Ascending aorta (tissue), 2 donors: ENCODE data around the gene TOX2. TPM values are rescaled to one million over a fixed set of nuclear protein-coding genes. Genes with fewer than 3 reads are reported as not detected.

Source experiments
- DNase-seq, 2 donors: peaks; one replicate each; pipeline ENCODE4 v3.0.0-alpha.2; 2019; ENCODE audit warnings: low spot score in 2 of 2
- H3K27ac ChIP-seq, 2 donors: fragments of 200-600 bp; sonication (generic); one replicate each; pipeline ENCODE4 v1.5.1; 2016 to 2017; ENCODE audit warnings: mild to moderate bottlenecking in 1 of 2
- H3K27me3 ChIP-seq: fragments of 200-600 bp; sonication (generic); one replicate; pipeline ENCODE4 v1.5.1; 2017
- H3K36me3 ChIP-seq, 2 donors: fragments of 200-600 bp; sonication (generic); one replicate each; pipeline ENCODE4 v1.5.1; 2016
- H3K4me1 ChIP-seq, 2 donors: fragments of 200-600 bp; sonication (generic); one replicate each; pipeline ENCODE4 v1.5.1; 2016 to 2017; ENCODE audit warnings: mild to moderate bottlenecking in 1 of 2
- H3K4me3 ChIP-seq, 2 donors: fragments of 200-600 bp; sonication (generic); one replicate each; pipeline ENCODE4 v1.5.1; 2016 to 2017; ENCODE audit warnings: mild to moderate bottlenecking in 1 of 2
- H3K9me3 ChIP-seq, 2 donors: fragments of 200-600 bp; sonication (generic); one replicate each; pipeline ENCODE4 v1.5.1; 2016
- CTCF ChIP-seq, 3 experiments: fragments of 200-600 bp in 2 of 3; fragments of 450-650 bp in 1 of 3; sonication (generic) in 2 of 3; IDR thresholded peaks; one replicate each; pipeline ENCODE4 v1.5.1; 2016 to 2019; ENCODE audit warnings: antibody characterized with exemption in 3 of 3, mild to moderate bottlenecking in 1 of 3, moderate library complexity in 1 of 3
- intact Hi-C: fragments of 100-400 bp; cut with DNase I; formaldehyde crosslinking; loops from one replicate; pipeline ENCODE4 v1.15.1; 2023
- total RNA-seq: library from RNA; depleted of rRNA; stranded (reverse); fragments of >200 nt; gene quantifications from one replicate; pipeline ENCODE4 v1.1.0, GENCODE V29; 2016

Gene TOX2
- total RNA-seq, 1 donor from 2014 or later: 47.0 TPM

DNA sequence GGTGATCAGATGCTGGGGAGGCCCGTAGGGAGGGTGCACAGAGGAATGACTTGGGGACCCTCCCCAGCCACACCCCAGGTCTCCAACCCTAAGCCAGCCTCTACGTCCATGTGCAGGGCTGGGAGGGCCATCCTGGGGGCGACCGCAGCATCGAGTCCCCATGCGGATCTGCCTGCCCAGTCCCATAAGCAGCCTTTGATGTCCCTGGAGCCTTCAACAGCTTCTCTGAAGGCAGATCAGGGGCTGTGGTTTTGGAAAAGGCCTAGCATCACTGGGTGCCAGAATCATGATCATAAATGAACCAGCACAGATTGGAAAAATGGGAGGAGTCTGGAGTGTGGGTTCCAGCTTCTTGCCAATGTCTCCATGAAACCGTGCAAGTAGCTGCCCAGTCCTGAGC, 22.9 kb downstream of the TOX2 start:
- peaks cover 14 to 22% of the 10 kb centered on the region in 2 donors for H3K4me1 ChIP-seq
- H3K4me3 ChIP-seq: no peak overlapping the region
- no peaks in the 10 kb centered on the region for H3K27me3 ChIP-seq
- TF ChIP-seq CTCF (IDR thresholded peaks at IDR 0.05): no peak
- DNase-seq: no peak
- no peak overlapping the region for H3K27ac ChIP-seq
- H3K36me3 ChIP-seq: no peaks in the 10 kb centered on the region
- no peaks in the 10 kb centered on the region for H3K9me3 ChIP-seq
- intact Hi-C loops: loop anchor here (5.0 kb wide), 1 partner anchor 80 kb away; no protein-coding TSS in a partner anchor

GRCh38 chr20:43938017-43938655, 23.5 kb downstream of the TOX2 start:
- no peak for TF ChIP-seq CTCF (IDR thresholded peaks at IDR 0.05)
- H3K9me3 ChIP-seq: no peaks in the 10 kb centered on the region
- H3K27ac ChIP-seq: no peak overlapping the region
- H3K36me3 ChIP-seq: no peaks in the 10 kb centered on the region
- no peak for DNase-seq
- H3K4me1 ChIP-seq: peaks cover 14 to 25% of the 10 kb centered on the region in 2 donors
- H3K27me3 ChIP-seq: no peaks in the 10 kb centered on the region
- no peak overlapping the region for H3K4me3 ChIP-seq
- intact Hi-C loops: loop anchor here (5.0 kb wide), 1 partner anchor 79 kb away; no protein-coding TSS in a partner anchor

- DNase-seq: peak; percentile 56 to 89
These were observed 24.5 kb downstream of the TOX2 start for GRCh38 chr20:43938932-43939761.

DNA sequence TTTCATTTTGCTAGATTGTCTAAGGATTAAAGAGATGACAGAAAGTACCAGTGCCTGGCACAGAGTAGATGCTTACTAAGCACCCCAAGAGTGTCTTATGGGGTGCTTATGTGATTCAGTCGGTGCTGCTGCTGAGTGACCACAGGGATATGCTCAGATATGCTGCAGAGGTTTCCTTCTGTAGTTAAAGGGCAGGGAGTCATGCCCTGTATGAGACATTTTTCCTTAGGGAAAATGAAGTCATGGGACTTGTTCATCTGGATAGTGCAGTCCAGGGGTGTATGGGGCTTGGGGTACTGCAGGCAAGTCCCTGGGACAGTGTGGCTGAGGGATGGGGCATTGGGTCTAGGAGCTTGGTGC, 25.1 kb downstream of the TOX2 start:
- intact Hi-C loops: loop anchor here (1.0 to 5.0 kb wide), 3 partner anchors 16 to 78 kb away; no protein-coding TSS in a partner anchor
- Histone ChIP-seq H3K36me3 (no peaks in the 10 kb centered on the region), H3K27ac (no peak overlapping the region), H3K4me1 (peaks cover 14 to 25% of the 10 kb centered on the region in 2 donors), H3K27me3 (no peaks in the 10 kb centered on the region), H3K9me3 (no peaks in the 10 kb centered on the region), H3K4me3 (no peak overlapping the region)
- TF ChIP-seq CTCF (IDR thresholded peaks at IDR 0.05): no peak
- no peak for DNase-seq

More at GRCh38 chr20:43938932-43939761, 24.5 kb downstream of the TOX2 start:
- Histone ChIP-seq H3K27ac (no peak overlapping the region), H3K4me1 (peaks cover 14 to 25% of the 10 kb centered on the region in 2 donors), H3K36me3 (no peaks in the 10 kb centered on the region), H3K4me3 (no peak overlapping the region), H3K27me3 (no peaks in the 10 kb centered on the region), H3K9me3 (no peaks in the 10 kb centered on the region)
- intact Hi-C loops: loop anchor here (1.0 to 5.0 kb wide), 3 partner anchors 16 to 78 kb away; no protein-coding TSS in a partner anchor
- no peak for TF ChIP-seq CTCF (IDR thresholded peaks at IDR 0.05)

DNA sequence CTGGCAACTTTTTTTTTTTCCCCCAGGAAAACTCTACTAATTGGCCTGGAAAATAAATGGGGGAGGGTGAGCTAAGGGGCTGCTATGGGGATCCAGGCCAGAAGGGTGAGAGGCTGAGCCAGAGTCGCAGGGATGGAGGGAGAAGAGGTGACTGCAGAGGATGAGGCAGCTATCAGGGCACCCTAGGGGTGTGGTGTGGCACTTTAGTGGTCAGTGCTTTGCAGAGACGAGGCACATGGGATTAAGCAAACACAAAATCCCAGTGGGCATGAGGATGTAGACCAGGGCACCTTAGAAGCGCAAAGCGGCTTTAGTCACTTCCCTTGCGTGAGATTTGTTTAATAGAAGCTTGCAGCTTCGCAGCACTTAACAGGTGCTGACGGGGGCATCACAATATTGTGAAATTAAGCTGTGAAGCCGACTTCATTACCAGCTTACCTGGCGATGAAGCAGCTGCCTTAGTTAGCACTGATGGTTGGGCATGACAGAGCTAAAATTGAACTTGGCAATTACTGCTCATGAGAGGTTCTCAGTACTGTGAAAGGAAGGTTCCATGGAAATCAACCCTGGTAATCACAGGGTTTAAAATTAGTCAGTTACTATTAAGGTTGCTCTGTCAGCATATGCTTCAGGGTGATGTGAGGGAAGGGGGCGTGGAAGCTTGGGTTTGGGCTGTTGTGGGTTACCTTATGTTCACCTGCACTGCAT, 26.0 kb downstream of the TOX2 start:
- intact Hi-C loops: no loop called here
- DNase-seq: no peak
- TF ChIP-seq CTCF (IDR thresholded peaks at IDR 0.05): no peak
- Histone ChIP-seq H3K9me3 (no peaks in the 10 kb centered on the region), H3K36me3 (no peaks in the 10 kb centered on the region), H3K4me3 (no peak overlapping the region), H3K4me1 (peaks cover 14 to 25% of the 10 kb centered on the region in 2 donors), H3K27ac (no peak overlapping the region), H3K27me3 (no peaks in the 10 kb centered on the region)
